Measurements from ENCODE around the gene CEACAM3. TPM values are rescaled to one million over a fixed set of nuclear protein-coding genes. Genes with fewer than 3 reads are reported as not detected.

CEACAM3 gene
- total and polyA plus RNA-seq, 9 donors: 0.62 TPM; not detected in 8

DNA sequence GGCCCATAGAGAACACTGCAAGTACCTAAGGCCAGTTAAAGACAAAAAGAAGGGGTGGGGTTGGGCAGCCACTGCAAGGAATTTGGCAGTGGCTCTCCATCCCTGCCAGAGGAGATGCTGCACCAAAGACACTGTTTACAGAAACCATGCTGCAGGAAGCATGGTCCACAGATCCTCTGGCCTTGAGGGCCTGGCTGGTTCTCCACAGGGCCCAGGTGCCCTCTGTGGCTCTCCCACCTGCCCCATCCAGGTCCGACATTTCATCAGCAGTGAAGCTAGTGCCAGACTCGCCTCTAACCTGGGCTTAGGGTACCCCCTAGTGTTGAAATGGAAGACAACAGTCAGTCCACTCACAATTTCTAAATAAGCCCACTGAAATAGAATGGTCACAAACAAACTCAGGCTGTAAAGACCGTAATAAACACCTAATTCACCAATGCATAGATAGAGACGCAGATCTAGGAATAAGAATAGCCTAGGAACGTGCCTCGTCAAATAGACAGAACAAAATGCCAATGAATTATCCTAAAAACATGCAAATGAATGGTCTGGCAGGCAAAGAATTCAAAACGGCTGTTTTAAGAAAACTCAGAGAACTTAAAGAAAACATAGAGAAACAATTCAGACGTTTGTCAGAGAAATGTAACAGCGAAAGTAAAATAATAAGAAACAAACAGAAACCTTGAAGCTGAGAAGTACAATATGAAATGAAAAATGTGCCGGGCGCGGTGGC lies 24.8 kb downstream of the CEACAM3 start:
- DNase-seq: no peak
- Histone ChIP-seq H3K9me3 (no peaks in the 10 kb centered on the region), H3K27ac (no peak overlapping the region), H3K36me3 (no peaks in the 10 kb centered on the region), H3K4me3 (no peak overlapping the region), H3K27me3 (no peaks in the 10 kb centered on the region), H3K4me1 (ENCODE audit: insufficient read depth) (no peaks in the 10 kb centered on the region)
- TF ChIP-seq POLR2A (IDR thresholded peaks at IDR 0.05): no peak
- TF ChIP-seq, protein P1, sequence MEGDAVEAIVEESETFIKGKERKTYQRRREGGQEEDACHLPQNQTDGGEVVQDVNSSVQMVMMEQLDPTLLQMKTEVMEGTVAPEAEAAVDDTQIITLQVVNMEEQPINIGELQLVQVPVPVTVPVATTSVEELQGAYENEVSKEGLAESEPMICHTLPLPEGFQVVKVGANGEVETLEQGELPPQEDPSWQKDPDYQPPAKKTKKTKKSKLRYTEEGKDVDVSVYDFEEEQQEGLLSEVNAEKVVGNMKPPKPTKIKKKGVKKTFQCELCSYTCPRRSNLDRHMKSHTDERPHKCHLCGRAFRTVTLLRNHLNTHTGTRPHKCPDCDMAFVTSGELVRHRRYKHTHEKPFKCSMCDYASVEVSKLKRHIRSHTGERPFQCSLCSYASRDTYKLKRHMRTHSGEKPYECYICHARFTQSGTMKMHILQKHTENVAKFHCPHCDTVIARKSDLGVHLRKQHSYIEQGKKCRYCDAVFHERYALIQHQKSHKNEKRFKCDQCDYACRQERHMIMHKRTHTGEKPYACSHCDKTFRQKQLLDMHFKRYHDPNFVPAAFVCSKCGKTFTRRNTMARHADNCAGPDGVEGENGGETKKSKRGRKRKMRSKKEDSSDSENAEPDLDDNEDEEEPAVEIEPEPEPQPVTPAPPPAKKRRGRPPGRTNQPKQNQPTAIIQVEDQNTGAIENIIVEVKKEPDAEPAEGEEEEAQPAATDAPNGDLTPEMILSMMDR (IDR thresholded peaks at IDR 0.05): no peak
- TF ChIP-seq EP300 (IDR thresholded peaks at IDR 0.05): no peak
- WGBS, 3 donors: 32 to 38% (median 34%) methylated on average over 12 of the region's 12 CpGs
- intact Hi-C loops (cut with DNase I): no loop called here

DNA sequence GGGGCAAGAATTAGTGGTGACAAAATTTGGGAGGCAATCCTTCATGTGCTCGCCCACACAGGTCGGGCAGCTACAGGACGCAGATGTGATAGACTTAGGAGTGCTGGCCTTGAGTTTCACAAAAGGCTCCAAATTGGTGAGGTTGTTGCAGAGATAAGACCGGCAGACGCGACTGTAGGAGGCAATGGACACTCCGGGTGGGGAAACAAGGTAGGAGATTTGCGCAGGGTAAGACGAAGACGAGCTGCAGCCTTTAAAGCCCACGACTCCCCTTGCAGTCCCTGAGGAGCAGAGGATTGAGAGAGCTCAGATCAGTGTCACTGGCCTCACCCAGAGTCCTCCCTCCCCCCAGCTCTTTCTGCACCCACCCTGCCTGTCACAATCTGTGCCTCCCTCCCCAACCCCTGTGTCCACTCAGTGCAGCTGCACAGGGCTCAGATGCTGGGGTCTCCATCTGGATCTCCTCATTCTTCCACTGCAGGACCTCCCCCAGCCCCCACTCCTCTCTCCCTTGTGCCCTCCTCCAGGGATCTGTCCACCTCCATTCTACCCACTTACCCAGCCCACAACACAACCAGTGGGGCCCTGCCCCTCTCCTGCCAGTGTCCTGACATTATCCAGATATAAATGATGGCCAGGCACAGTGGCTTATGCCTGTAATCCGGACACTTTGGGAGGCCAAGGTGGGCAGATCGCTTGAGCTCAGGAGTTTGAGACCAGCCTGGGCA lies 41.8 kb downstream of the CEACAM3 start:
- WGBS, 3 donors: 10 to 22% (median 12%) methylated on average over 13 of the region's 13 CpGs
- no peak for TF ChIP-seq POLR2A (IDR thresholded peaks at IDR 0.05)
- no peak for TF ChIP-seq EP300 (IDR thresholded peaks at IDR 0.05)
- TF ChIP-seq, protein P1 (IDR thresholded peaks at IDR 0.05): no peak
- H3K4me3 ChIP-seq: no peak overlapping the region
- intact Hi-C loops (cut with DNase I): no loop called here
- no peaks in the 10 kb centered on the region for H3K9me3 ChIP-seq
- H3K4me1 ChIP-seq (ENCODE audit: insufficient read depth): no peaks in the 10 kb centered on the region
- H3K27me3 ChIP-seq: no peaks in the 10 kb centered on the region
- DNase-seq: no peak
- no peak overlapping the region for H3K27ac ChIP-seq
- H3K36me3 ChIP-seq: no peaks in the 10 kb centered on the region

DNA sequence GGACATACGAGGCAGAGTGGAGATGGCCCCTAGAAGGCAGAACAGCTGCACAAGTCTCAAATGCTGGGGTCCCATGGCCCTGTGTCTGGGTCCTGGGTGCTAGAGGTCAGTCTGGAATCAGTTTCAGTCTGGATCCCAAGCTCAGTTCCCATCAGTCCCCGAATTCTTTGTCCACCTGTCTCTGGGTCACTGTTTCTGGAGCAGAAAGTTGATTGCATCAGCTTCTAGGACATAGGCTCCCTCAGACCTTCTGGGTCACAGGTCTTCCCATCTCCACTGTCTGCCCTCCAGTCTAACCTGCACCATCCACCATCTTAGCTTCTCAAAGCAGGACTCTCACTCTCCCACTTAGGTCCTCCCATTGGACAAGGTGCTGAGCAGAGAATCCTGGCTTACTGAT lies 42.8 kb downstream of the CEACAM3 start:
- H3K36me3 ChIP-seq: no peaks in the 10 kb centered on the region
- H3K27ac ChIP-seq: no peak overlapping the region
- TF ChIP-seq EP300 (IDR thresholded peaks at IDR 0.05) (no peak), POLR2A (IDR thresholded peaks at IDR 0.05) (no peak)
- TF ChIP-seq, protein P1 (IDR thresholded peaks at IDR 0.05): no peak
- intact Hi-C loops (cut with DNase I): no loop called here
- no peak for DNase-seq
- 44 to 57% (median 52%) methylated on average over 2 of the region's 2 CpGs for WGBS, 3 donors
- H3K9me3 ChIP-seq: no peaks in the 10 kb centered on the region
- H3K27me3 ChIP-seq: no peaks in the 10 kb centered on the region
- no peaks in the 10 kb centered on the region for H3K4me1 ChIP-seq (ENCODE audit: insufficient read depth)
- no peak overlapping the region for H3K4me3 ChIP-seq

DNA sequence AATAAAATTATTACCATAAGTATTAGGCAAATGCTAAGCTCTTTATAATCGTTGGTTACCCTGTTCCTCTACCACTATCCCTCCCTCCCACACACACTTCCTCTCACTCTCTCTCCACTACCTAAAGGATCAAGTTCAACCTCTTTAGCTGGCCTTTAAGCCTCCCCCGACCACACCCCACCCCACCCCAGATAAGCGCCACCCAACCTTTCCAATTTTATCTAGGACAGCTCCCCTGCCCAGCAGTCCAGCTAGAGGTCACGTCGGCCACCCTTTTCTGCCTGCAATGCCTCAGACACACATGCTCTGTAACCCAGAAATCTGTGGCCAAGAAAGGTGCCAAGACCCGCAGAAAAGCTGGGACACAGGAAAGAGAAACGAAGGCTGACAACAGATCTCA lies 47.0 kb downstream of the CEACAM3 start:
- no peak for DNase-seq
- no peaks in the 10 kb centered on the region for H3K4me1 ChIP-seq (ENCODE audit: insufficient read depth)
- H3K4me3 ChIP-seq: no peak overlapping the region
- no peaks in the 10 kb centered on the region for H3K27me3 ChIP-seq
- TF ChIP-seq, protein P1 (IDR thresholded peaks at IDR 0.05): no peak
- TF ChIP-seq EP300 (IDR thresholded peaks at IDR 0.05) (no peak), POLR2A (IDR thresholded peaks at IDR 0.05) (no peak)
- H3K9me3 ChIP-seq: no peaks in the 10 kb centered on the region
- no peaks in the 10 kb centered on the region for H3K36me3 ChIP-seq
- intact Hi-C loops (cut with DNase I): no loop called here
- no peak overlapping the region for H3K27ac ChIP-seq
- WGBS, 3 donors: 51 to 58% (median 52%) methylated on average over 7 of the region's 7 CpGs

Data from ovary (tissue), 9 donors.